Left lobe of liver (tissue), 2 donors: ENCODE results near the gene IQSEC1. TPM values are rescaled to one million over a fixed set of nuclear protein-coding genes. Genes with fewer than 3 reads are reported as not detected.

Experiments used
- ATAC-seq: fragments of 200-7000 bp; cut with Tn5 transposase; one replicate; pipeline ENCODE4 v1.9.1; 2020; ENCODE audit warnings: mild to moderate bottlenecking, moderate library complexity
- DNase-seq: peaks from one replicate; pipeline ENCODE4 v3.0.0-alpha.2; 2020; ENCODE audit warnings: low spot score
- total RNA-seq: library from RNA; stranded (reverse); gene quantifications from one replicate; pipeline ENCODE4 v1.2.1, GENCODE V29; 2021
- donor health status: DM: no; HTN: no; CAD: no; lungs with moderate emphysema.
- donor health status: DM: no; HTN: yes; CAD: no.

Gene IQSEC1
- total RNA-seq, 1 donor from 2014 or later: 58.7 TPM

DNA sequence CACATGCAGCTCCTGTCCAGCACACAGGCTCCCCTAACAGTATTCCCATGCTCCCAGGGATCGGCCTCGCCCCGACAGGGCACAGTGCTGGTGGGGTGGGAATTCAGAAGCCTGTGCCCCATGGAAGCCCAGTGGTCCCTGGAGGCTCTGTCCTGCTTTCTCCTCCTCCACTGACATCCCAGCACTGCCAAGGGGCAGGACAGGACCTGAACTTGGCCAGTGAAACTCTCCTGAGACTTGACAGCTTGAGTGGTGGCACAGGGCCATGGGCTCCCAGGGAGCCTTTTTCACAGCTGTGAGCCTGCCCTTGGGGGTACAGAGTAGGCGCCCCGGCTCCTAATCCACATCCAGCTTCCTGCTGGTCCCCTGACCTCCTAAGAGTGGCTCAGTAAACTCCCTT is 38.4 kb downstream of the IQSEC1 start:
- DNase-seq: no peak

DNA sequence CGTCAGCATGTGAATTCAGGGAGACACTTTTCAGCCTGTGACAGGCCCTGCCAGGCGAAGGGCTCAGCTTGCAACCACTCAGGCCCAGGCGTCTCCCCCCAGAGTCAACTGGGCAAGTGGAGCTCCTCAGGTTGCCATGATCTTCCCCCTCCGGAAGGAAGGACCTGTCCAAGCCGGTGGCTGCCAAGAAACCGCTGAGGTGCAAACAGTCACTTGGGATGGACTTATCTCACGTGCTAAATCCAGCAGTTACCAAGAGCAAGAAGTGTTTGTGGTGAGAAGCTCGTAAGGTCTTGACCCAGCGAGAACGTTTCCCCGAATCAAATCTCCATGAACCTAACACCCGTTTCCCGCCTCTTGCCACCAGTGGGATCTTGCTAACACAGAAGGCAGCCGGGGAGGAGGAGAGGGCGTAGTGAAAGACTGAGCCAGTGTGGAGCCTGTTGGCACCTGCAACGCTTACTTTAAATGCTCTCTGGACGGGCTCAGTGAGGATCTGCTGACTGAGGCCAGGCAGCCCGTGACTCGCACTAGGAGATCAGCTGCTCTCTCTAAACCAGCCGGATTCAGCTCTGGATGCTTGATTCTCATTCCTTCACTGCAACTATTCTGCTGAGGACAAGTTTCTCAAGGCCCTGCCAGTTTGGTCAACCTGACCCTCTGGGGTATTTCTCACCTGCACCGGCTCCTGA is 39.0 kb downstream of the IQSEC1 start:
- ATAC-seq (no peak), DNase-seq (no peak)

More for the DNA sequence above, 38.4 kb downstream of the IQSEC1 start:
- ATAC-seq: no peak

DNA sequence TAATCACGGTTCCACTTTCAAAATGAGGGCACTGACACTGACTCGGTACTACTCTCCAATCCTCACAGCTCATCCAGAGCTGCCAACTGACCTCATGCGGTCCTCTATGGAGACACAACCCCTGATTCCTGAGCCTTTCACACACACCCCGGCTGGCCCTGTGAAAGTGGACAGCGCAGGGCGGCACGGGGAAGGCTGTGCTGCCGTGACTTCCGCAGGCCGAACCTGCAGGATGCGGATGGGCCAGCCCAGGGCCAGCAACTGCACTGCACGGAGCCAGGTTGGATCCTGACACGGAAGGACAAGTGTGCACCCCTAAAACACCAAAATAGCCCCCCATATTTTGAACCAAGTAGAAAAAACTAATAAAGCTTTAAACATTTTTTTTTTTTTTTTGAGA is 41.0 kb downstream of the IQSEC1 start:
- no peak for DNase-seq
- ATAC-seq: no peak

DNA sequence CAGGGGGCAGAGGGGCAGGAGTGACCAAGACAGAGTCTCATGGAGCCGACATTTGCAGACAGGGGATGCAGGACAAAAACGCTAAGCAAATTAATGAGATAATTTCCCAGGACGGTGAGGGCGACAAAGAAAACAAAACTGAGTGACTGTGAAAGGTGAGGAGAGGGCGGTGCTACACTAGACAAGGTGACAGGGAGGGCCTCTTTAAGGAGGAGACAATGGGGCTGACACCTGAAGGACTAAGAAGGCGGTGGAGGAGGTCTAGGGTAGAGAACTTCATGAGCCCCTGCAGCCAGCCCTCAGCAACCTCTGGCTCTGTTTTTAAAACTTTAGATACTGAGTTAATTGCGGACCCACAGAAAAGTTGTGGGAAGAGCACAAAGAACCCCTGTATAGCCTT is 41.6 kb downstream of the IQSEC1 start:
- DNase-seq (no peak), ATAC-seq (no peak)

DNA sequence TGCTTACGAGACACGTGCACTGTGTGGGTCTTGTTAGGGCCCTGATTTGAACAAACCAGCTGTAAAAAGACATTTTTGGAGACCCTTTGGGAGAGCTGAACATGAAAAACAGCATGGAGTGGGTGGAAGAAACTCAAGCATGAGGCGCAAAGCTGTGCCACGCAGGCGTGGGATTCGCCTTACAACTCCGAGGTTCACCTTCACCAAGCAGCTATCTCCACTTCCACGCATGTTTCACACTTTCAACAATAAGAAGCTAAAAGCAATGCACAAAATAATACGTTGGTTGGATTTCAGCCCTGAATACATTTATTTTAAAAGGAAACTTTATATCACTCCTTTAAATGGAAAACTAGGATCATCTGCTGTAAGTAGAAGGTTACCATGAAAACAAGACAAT is 42.5 kb downstream of the IQSEC1 start:
- ATAC-seq (no peak), DNase-seq (no peak)

DNA sequence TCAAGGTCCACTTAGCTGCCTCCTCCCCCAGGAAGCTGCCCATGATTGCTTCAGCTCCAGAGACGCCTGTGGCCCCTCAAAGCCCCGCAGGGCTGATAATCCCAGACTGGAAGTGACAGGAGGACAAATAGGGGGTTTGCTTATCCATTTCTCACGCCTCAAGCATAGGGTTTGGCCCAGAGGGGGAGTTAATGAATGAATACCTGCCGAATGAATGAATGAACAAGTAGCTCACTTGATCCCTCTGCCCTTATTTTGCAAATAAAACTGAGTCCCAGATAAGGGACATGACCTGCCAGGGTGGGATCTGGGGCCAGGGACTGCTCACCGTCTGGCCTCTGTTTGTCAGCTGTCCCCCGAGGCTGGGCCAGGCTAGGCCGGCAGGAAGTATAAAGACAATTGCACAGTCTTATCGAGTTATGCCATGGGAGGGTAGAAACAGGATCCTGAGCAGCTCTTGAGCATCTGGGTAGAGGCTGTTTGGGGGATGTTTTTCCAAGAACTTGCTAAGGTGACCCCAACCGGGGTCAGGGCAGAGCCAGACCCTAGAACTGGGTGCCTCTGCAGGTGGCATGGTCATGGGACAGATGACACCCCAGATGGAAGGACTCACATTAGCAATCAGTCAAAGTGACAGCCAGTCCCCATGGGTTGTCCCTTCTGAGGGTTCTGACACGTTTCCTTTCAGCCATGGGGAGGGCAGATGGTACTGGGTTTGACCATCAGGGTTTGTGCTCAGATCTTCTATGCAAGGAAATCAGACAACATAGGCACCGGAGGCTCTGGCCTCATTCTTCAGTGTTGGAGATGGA is 45.0 kb downstream of the IQSEC1 start:
- DNase-seq (no peak), ATAC-seq (no peak)

DNA sequence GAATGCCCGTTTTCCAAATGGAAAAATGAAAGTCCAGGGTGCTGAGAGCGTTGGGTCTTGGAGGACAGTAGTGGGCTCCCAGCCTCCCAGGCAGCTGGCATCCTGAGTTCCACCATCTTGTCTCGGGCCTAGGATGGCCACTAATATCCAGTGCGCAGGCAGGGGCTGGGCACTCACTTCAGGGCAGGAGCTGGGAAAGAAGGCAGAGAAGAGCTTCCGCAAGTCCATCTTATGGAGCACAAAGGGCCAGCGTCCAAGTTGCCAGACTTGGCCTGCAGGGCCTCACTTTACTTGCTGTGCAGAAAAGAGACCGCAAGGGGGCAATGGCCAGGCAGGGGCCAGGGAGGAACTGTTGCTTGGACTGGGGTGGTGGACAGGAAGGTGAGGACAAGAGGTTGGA is 46.1 kb downstream of the IQSEC1 start:
- DNase-seq: no peak

DNA sequence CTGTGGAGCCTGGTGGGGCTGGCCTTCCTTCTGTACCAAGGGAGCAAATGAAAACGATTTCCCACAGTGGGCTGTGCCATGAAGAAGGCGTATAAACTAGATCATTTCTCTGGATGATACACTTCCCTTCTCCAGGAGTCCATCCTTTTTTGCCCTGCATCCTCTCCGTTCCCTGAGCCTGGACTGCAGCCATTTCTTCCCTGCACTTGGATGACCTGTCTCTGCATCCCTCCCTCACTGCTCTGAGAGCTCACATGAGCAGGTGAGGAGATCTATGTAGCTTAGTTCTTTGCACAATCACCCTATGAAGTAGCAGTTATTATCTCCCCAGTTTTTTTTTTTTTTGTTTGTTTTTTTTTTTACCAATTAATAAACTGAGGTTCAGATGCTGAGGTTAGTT is 46.7 kb downstream of the IQSEC1 start:
- no peak for DNase-seq

More for the DNA sequence above, 46.1 kb downstream of the IQSEC1 start:
- ATAC-seq: no peak

DNA sequence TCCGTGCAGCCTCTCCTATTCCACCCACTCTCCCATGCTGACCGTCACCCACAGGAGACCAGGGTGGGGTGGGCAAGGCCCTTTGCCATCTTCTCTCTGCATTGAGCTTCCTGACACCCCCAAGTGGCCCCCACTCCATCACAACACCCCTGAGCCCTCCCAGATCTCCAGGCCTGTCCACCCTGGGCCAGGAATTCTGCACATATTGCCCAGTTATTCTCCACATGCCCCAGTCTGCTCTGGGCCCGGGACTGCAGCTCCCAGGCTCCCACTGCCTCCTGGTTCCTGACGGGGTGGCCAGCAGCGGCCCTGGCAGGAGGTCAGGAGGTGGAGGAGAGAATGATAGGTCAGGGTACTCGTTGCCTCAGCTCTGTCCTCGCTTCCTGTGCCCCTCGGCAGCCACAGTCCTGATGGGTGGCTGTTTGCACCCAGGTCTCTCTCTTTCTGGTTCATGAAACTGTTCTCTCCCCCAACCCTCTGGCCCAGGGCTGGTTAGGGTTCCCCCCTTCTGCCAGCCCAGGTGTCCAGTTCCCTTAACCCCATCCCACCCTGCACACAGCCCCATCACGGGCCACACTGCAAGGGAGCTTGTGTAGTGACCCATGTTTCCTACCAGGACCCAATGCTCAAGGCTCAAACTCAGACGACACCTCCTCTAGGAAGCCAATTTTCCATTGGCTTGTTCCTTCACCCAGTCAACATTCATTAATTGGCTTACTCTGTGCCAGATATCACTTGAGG is 47.3 kb downstream of the IQSEC1 start:
- no peak for DNase-seq

More for the DNA sequence above, 46.7 kb downstream of the IQSEC1 start:
- no peak for ATAC-seq

DNA sequence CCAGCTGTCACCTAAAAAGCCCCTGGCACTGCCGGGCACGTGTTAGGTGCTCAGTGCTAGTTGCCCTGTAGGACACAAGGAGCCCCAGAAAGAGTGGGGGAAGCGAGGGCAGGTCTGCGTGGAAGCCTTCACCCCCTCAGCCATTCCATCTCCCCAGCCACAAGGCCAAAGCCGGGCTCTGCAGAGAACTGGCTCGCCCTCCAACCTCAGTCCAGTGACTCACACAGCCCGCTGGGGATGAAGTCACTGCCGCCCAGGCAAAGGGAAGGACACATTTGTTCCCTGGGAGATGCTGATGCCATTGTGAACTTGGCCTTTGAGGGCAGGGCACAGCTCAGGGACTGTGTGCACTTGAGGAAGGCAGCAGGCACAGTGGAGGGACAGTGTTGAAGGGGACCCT is 48.1 kb downstream of the IQSEC1 start:
- no peak for ATAC-seq
- DNase-seq: no peak

More for the DNA sequence above, 47.3 kb downstream of the IQSEC1 start:
- no peak for ATAC-seq

DNA sequence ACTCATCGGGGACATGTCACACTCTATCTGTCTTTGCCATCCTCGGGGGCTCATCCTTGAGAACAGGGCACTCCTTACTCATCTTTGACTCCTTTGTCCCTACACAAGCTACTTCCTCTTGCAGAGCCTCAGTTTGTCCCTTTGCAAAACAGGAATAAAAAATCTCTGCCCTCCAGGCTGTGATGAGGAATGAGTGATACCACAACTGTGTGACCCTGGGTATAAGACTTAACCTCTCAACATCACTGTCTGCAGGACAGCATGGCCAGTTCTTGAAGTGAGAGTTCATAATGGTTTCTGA is 48.5 kb downstream of the IQSEC1 start:
- ATAC-seq: no peak
- DNase-seq: no peak

DNA sequence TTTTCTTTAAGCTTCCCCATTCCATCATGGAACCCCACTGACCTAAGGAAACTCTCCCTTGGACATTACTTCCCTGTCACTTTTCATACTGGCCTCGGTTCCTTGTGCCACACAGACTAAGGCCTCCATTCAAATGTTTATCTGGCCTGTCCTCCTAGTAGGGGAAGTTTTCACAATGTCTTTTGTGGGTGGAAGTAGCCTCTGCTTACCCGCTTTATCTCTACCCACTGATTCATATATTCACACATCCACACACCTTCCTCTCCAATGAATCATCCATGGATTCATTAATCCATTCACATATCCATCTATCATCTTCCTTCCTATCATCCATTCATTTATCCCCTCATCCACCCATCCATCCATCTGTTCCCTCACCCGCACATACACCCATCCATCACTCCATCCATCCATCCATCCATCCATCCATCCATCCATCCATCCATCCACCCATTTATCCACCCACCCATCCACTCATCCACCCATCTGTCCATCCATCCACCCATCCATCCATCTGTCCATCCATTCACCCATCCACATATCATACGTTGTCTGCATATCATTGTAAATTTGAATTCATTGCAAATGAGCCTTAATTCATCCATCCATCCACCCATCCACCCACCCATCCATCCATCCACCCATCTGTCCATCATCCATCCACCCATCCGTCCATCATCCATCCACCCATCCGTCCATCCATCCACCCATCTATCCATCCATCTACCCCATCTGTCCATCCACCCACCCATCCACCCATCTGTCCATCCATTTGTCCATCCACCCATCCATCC is 49.1 kb downstream of the IQSEC1 start:
- ATAC-seq (no peak), DNase-seq (no peak)

DNA sequence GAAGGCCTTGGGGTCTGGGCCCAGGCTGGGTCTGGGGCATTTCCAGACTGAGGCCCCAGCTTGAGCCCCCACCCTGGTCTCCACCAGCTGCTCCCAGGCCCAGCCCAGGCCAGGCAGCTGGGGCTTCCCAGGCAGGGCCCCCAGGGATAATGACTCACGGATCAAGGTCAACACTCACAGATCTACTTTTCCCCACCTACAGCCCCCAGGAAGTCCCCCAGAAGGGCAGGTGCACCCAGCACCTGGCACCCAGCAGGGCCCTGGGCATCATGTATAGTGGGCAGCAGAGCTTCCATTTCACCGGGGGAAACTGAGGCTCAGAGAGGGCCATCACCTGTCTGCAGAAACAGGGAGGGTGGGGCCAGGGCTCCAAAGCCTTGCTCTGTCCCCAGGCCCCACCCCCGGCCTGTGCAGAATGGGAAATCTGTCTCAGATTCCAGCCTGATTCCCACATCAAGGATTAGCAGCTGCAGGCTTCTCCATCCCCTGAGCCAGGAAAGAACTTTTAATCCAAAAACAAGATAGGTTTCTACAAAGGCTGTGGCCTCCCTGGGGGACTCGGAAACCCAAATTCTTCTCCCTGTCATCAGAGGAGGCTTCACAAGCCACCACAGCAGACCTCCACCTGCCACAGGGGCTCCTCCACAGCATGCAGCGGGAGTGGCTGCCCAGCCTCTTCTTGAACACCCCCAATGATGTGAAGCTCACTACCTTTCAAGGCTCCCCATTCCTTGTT is 49.8 kb downstream of the IQSEC1 start:
- no peak for ATAC-seq

DNA sequence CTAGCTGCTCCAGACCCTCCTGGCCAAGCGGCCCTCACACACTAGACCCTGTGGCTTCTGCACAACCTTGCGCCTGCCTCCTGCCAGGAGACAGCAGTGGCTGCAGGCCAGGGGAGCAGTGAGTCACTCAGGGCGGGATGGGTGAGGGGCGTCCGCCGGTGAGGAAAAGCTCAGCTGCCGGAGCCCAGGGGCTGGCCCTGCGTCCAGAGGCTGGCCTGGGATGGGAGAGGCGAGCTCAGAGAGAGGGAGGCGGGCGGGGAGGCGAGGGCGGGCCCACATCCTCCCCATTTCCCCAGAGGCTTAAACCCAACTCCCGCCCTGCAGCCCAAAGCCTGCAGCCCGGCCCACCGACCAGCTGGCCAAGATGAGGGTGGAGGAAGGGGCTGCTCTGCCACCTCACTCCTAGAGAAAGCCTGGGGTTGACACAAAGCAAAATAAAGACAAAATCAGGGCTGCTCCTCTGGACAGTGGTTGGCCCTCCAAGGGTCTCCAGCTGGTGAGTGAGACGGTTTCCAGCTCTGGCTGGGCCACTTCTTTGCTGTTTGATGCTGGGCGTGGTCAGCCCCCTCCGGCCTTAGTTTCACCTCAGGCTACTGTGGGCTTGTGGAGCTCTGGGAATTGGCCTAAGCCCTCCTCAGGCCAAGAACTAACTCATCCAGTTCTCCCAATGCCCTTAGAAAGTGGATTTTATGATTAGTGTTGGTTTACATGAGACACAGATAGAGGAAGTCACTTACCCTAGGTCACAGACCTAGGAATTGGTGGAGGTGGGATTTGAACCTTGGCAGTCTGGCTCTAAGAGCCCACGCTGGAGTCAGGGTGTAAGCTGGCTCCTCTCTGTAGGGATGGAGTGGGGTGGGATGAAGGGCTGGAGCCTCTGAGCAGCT is 50.6 kb downstream of the IQSEC1 start:
- DNase-seq (no peak), ATAC-seq (peak; percentile 31)

More for the DNA sequence above, 49.8 kb downstream of the IQSEC1 start:
- DNase-seq: no peak

DNA sequence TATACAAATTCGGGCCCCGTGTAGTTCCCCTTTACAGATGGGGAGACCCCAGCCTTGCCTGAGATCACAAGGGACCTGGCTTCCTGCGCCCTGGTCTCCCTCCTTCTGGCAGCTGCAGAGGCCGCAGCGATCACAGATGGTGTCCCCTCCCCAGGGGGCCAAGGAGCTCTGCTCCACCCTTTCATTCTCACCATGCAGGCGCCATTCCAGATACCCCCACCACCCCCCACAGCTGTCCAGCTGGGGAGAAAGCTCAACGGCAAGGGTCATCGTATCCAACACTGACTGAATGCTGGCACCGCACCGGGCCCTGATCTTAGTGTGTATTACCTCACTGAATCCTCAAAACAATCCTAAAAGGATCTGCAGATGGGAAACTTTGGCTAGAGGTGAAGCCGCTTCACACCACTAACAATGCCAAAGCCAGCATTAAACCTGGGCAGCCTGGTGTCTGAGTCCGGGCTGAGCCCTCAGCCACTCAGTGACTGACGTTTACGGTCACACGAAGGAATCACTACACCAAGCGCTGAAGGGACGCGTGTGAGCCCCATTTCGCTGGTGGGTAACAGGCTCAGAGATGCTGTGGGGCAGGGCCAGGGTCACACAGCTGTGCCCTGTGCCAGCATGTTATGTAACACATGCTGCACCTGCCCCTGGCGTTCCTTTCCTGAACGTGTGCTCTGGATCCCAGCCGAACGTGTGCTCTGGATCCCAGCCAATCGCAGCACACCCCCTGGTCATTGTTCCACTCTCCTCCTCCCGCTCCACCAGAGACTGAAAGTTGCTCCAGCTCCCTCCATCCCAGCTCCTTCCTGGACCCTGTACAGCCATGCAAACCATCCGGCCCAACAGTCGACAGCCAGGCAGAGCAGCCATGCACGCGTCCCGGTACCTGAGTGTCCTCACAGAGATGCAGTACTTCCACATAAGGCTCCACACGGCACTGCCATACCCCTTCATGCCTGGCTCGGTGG is 51.8 kb downstream of the IQSEC1 start:
- DNase-seq: no peak
- peak; percentile 62 for ATAC-seq

DNA sequence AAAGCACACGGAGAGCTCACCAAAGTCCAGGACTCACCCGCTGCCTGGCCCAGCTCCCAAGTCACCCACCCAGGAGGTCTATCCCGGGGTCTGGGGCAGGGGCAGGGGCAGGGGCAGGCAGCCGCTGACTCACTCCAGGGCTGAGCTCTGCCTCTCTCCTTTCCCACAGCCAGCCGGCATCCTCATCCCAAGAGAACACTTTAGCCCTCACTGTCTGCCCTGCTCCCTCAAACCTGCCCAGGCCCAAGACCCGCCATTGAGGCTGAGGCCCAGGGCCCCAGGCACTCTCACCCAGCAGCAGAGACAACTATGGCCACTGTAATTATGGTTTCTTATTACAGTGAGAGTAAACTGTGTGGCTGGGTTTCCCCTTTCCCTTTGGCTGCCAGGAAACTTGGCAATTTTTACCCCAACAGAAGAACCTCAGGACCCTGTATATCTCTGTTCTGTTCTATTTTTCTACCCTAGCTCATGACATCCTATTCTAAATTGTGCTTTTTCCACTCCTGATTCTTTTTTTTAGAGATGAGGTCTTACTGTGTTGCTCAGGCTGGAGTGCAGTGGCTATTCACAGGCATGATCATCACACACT is 53.0 kb downstream of the IQSEC1 start:
- DNase-seq: no peak
- ATAC-seq: no peak

DNA sequence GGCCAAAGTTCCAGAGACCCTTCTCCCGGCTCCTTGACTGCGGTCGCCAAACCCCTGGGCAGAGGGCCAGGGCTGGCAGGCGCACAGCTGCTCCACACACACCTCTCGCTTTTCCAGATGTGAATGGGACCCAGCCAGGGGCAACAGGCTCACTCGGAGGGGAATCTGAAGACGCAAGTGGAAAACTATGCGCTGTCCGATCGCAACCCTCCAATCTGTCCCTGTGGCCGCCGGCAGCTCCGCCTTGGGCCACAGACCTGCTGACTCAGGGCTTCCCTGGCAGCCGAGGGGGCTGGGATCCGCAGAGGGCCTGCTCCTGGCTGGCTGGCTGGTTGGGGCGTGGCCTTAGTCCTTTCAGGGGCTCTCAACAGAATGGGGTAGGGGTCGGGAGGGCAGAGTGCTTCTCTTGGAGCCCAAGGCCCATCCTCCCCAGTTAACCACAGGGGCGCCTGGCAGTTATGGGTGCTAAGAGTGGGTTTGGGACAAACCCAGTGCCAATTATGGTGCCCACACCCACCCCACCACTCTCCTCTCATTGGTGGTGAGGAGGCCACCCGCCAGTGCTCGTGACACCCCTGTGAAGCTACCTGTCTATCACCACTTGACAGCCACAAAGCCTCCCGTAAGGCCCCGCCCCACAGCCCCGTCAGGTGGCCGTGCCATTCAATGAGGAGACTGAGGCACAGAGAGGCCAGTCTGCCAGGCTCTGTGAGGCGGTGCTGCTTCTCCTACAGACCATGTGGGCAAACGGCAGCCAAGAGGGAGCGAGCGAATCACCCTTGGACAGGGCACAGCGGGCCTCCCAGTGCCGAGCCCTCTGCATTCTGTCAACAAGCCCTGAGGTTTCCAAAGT is 53.8 kb downstream of the IQSEC1 start:
- ATAC-seq (peak; percentile 6), DNase-seq (no peak)
